Spleen (tissue), 7 donors: ENCODE results near the gene USP36.
"Not testable (repeated sequence)": the region's sequence is repeated elsewhere in the genome, so short reads cannot be mapped to it uniquely, and the experiment has no call there.

Experiments
- CTCF ChIP-seq, 11 experiments: fragments of 200-600 bp in 7 of 11; fragments of 450-650 bp in 4 of 11; sonication (generic) in 4 of 11; IDR thresholded peaks in 8 of 11; conservative IDR thresholded peaks in 3 of 11; 1 replicate in 7 of 11; 2 replicates in 4 of 11; pipeline versions ENCODE4 v1.4.0 to v1.8.0; 2016 to 2021; ENCODE audit warnings: antibody characterized with exemption in 11 of 11, inconsistent platforms in 4 of 11, mild to moderate bottlenecking in 1 of 11
- POLR2A ChIP-seq, 3 donors: fragments of 450-650 bp; IDR thresholded peaks; one replicate each; pipeline ENCODE4 v1.5.1; 2017; ENCODE audit warnings: antibody characterized with exemption in 3 of 3, mild to moderate bottlenecking in 1 of 3
- POLR2AphosphoS5 ChIP-seq, 3 donors: sonication (generic); formaldehyde crosslinking; IDR thresholded peaks; one replicate each; pipeline ENCODE4 v1.5.1; 2017; ENCODE audit warnings: antibody characterized with exemption in 3 of 3
- donor health status: DM: no; HTN: no; CAD: no; lungs with moderate emphysema.
- donor health status: DM: no; HTN: no; CAD: no.
- donor health status: DM: no; HTN: no; CAD: no.

GRCh38 chr17:78751000-78751399, 89.6 kb downstream of the USP36 start:
- TF ChIP-seq CTCF (IDR thresholded peaks at IDR 0.05 in 8 of 11, conservative IDR thresholded peaks at IDR 0.05 in 3 of 11); POLR2A (IDR thresholded peaks at IDR 0.05); POLR2AphosphoS5 (IDR thresholded peaks at IDR 0.05): not testable (repeated sequence)
